NCI-H1092 treated with DMSO at 0.1 percent for 48 hours (cell line): Measurements from ENCODE around the gene CFAP126.
"Not testable (repeated sequence)": the region's sequence is repeated elsewhere in the genome, so short reads cannot be mapped to it uniquely, and the experiment has no call there.

Experiments
- DNase-seq: peaks from one replicate; lab custom pipeline; 2025; lab: John Stamatoyannopoulos, UW

CFAP126 gene, protein sequence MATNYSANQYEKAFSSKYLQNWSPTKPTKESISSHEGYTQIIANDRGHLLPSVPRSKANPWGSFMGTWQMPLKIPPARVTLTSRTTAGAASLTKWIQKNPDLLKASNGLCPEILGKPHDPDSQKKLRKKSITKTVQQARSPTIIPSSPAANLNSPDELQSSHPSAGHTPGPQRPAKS

DNA sequence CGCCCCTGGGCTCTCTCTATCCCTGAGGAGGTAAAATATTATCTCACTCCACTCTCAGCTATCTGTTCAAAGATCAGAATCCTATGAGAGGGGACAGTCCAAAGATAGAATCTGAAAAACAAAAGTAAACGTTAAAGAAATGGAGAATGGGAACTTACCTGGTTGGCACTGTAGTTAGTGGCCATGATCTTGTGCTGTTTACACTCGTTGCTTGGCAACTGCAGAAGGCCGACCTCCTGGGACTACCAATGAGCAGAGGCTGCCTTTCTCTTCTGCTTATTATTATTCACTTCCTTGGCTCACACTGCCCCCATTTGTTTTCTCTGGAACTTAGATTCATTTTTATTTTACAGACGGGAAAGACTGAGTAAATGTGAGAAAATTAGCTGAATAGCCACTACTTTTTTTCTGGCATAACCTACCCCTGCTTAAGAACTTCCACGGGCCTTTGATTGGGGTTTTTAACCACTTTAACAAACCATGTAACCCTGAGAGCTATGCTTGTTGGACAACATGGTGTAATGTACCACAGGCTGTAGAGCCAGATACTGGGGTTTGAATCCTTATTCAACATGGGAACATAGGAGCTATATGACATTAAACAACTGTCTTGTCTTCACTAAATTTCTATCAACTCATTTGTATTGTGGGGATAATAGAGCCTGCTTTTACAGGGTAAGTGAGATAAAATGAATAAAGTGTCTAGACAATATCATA lies at the start of gene CFAP126:
TSS of gene CFAP126 (minus strand) at position 193 of the 717 bp plus-strand sequence. CDS start at position 185, 8 bp downstream.
- peak; percentile 56 for DNase-seq

DNA sequence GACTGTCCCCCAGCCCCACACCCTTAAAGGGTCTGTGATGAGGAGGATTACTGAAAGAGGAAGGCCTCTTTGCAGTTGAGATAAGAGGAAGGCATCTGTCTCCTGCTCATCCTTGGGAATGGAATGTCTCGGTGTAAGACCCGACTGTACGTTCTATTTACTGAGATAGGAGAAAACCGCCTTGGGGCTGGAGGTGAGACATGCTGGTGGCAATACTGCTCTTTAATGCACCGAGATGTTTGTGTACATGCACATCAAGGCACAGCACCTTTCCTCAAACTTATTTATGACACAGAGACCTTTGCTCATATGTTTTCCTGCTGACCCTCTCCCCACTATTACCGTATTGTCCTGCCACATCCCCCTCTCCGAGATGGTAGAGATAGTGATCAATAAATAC lies 45.4 kb upstream of the CFAP126 start:
- DNase-seq, result not testable (repeated sequence)

DNA sequence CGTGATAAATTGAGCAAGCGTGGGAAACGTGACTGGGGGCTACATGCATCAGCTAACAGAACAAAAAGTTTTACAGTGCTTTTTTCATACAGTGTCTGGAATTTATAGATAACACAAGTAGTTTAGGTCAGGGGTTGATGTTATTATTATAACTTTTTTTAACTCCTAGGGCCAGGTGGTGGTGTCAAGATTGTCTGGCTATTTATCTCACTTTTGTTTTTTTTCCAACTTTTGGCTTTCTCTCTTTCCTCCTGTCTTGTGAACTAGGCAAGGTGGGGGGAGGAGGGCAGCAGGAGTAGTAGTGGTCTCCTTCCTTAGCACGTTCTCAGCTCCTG lies 42.9 kb upstream of the CFAP126 start:
- not testable (repeated sequence) for DNase-seq

DNA sequence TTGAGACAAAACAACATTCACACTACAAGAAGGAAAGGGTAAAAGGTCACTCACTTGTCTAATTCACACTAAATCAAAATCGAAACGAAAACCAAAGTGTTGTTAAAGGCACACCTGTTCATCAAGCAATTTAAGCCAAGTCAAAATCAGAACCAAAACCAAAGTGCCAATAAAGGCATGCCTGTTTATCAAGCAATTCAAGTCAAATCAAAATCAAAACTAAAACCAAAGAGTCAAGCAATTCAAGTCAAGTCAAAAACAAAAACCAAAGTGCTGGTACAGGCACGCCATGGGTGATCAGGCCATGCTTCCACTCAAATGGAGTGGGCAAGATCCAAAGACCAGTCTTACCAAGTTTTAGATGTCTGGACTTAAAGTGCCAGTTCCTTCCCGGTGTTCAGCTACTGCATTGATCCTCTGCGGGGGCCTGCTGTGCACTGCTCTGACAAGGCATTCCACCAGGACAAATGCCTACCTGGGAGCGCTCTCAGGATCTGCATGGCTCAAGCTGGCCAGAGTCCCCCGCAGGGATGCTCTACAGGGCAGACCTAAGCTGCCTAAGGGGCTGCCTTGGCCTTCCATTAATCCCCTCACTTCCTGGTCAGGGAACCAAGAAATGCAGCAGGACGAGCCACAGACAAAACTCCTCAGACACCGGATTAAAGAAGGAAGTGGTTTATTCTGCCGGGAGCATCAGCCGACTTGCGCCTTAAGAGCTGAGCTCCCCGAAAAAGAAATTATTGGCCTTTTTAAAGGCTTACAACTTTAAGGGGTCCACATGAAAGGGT lies 42.4 kb upstream of the CFAP126 start:
- DNase-seq, result not testable (repeated sequence)

DNA sequence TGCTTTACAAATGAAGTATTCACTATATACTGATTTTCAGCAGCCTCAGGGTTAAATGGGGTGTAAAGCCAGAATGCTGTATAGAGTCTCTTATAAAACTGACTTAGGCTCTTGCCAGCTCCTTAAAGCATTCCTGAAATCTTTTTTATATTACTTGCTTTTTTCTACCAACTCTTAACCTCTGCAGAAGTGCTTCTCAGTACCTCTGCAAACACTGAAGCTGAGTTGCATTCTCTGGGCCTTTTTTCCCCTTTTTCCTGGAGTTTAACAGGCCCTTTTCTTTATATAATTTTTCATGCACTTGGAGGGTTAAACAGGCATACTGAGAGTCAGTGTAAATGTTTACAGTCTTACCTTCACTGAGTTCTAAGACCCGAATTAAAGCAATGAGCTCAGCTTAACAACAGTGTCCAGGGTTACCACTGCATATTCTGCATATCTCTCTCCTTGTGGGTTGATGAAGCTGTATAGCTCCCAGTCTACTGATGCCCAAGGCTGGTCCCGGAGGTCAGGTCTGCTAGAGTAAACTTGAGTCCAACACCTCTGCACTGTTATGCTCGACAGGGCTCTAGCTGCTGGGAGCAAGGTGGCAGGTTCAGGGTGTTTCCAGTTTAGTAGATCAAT lies 40.9 kb upstream of the CFAP126 start:
- no peak for DNase-seq

DNA sequence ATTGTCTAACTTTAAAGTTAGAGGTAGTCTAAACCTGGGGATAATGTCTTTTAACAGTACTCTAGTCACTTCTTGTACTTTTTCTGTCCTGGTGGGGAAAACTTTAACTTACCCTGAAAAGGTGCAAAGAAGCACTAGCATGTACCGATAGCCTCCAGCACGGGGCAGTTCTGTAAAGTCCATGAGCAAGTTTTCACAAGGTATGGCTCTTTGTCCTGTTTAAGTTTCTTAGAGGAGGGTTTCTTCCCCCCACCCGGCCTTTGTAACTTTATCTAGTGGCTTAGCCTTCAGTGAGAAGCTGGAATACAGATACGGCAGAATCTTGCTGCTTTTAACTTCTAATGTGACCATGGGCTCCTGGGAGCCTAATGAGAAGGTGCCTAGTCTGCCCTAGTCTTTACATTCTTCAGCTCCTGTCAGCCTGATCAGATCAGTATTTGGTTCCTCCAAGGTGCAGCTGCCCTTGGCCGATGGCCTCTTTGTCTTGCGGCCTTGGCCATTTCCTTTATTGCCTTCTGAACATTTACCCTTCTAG lies 39.8 kb upstream of the CFAP126 start:
- no peak for DNase-seq

DNA sequence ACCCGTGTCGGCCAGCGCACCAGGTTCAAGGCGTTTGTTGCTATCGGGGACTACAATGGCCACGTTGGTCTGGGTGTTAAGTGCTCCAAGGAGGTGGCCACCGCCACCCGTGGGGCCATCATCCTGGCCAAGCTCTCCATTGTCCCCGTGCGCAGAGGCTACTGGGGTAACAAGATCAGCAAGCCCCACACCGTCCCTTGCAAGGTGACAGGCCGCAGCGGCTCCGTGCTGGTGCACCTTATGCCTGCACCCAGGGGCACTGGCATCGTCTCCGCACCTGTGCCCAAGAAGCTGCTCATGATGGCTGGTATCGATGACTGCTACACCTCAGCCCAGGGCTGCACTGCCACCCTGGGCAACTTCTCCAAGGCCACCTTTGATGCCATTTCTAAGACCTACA lies 38.9 kb upstream of the CFAP126 start:
- DNase-seq, result not testable (repeated sequence)

DNA sequence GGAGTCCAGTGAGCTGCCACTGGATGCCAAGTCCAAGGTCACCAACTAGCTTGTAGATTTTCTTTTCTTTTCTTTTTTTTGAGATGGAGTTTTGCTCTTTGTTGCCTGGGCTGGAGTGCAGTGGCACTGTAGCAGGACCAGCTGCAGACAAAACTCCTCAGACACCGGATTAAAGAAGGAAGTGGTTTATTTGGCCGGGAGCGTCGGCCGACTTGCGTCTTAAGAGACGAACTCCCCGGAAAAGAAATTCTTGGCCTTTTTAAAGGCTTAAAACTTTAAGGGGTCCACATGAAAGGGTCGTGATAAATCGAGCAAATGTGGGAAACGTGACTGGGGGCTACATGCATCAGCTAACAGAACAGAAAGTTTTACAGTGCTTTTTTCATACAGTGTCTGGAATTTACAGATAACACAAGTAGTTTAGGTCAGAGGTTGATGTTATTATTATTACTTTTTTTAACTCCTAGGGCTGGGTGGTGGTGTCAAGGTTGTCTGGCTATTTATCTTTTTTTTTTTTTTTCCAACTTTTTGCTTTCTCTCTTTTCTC lies 36.4 kb upstream of the CFAP126 start:
- no peak for DNase-seq

DNA sequence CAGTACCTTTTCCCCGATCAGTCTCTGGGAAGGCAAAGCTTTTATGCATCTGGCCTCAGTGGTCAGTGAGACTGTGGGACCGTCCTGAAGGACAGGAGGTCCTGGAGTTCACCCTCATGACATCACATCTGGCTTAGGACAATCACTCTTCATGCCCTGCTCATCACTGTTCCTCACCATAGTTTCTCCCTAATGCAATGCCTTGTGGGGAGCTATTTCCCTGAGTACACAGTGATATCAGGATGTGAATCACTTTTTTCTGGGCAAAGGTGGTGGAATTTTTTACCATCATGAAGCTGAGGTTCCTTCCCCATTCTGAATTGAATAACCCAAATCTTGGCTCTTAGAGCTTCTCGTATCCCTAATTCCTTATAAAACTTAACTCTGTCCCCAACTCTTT lies 34.8 kb upstream of the CFAP126 start:
- no peak for DNase-seq

DNA sequence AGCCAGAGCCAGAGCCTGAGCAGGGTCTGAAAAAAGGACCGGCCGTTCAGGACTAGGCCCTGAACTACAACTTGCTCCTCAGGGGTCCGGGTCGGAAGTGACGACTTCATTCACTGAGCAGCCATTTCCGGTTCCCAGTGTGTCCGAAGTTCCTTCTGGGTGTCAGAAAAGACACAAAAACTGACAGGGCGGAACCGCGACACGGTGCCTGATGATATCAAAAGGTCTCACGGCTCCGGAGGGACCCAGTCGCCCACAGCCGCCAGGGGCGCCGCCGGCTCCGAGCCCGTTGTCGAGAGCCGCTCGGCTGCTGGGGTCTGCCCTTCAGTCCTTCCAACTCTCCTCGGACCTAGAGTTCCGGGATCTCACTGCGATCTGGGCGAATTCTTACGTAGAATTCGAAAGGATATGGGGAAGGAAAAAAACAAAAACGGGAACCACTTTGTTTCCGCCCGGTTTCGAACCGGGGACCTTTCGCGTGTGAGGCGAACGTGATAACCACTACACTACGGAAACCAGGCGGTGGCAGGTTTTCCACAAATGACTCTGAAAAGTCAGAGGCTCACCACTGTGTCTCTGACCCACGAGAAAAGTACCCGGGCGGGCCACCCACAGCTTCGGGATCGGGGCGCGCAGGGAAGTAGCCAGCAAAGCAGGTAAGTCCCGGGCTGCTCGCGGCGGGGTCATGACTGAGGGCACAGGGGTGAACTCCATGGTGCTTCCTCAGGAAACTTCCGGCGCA lies 31.8 kb upstream of the CFAP126 start:
- DNase-seq, result peak; percentile 93

DNA sequence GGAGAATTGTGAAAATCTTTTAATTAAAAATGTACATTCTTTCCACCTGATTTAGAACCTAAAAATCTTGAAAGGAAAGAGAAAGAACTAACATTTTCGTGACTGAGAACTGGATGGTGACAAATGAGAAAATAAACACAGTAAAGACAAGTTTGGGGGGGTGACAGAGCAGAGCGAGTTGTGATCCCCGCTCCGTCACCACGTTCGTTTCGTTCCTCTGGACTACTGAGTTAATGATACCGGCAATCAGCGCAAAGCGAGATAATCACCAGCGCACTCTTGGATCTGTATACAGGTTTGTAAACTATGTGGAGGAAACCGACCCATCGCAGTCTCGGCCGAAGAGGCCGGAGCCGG lies 31.2 kb upstream of the CFAP126 start:
- no peak for DNase-seq

DNA sequence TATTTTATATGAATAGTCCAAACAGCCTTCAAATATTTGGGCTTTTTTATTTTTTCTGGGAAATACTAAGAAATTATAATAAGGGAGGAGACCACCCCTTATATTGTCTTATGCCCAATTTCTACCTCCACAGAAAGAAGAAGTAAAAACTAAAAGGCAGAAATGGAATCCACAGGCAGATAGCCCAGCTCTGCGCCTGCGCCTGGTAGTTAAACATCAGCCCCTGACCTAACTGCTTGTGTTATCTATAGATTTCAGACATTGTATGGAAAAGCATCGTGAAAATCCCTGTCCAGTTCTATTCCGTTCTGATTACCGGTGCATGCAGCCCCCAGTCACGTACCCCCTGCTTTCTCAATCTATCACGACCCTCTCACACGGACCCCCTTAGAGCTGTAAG lies 29.4 kb upstream of the CFAP126 start:
- DNase-seq, result not testable (repeated sequence)

DNA sequence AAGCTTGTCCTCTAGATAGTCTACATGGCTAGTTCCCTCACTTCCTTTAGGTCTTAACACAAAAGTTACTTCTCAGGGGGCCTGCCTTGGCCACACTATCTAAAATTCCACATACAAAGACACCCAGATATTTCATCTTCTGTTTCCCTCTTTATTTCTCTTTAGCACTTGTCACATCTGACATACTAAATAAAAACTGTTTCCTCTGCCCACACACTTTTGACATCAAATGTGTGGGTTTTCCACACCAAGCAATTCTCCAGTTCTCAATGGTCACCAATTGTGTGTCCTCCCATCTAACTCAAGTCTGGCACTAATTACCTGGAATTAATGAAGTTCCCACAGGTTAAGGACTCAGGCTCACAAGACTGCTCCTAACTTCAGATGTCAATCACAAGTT lies 25.5 kb upstream of the CFAP126 start:
- no peak for DNase-seq

DNA sequence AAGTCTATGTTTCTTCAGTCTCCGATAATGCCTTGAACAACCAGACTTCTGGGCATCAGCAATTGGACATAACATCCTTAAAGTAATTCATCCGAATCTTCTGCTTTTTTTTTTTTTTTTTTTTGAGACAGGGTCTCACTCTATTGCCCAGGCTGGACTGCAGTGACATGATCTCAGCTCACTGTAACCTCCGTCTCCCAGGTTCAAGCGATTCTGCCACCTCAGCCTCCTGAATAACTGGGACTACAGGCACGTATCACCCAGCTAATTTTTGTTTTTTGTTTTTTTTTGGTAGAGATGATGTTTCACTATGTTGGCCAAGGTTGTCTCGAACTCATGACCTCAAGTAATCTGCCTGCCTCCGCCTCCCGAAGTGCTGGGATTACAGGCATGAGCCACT lies 23.9 kb upstream of the CFAP126 start:
- DNase-seq, result no peak

DNA sequence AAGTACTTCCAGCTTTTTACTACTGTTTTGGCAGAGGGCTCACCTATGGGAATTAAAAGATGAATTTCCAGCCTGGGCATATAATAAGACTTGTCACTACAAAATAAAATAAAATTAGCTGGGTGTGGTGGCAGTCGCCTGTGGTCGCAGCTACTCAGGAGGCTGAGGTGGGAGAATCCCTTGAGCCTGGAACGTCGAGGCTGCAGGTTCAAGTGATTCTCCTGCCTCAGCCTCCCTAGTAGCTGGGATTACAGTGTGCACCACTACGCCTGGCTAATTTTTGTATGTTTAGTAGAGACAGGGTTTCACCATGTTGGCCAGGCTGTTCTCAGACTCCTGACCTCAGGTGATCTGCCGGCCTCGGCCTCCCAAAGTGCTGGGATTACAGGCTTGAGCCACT lies 23.5 kb upstream of the CFAP126 start:
- DNase-seq, result not testable (repeated sequence)

DNA sequence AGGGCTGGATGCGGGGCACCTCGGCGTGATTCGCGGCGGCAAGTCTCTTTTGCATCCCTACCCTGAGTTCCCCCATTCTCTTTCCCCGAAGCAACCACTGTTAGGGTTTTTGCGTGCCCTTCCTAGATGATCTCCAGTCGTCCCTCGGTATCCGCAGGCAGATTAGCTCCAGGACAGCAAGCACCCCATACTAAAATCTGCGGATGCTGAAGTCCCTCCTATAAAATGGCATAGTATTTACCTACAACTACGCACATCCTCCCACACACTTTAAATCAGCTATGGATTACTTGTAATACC lies 22.8 kb upstream of the CFAP126 start:
- DNase-seq, result no peak

DNA sequence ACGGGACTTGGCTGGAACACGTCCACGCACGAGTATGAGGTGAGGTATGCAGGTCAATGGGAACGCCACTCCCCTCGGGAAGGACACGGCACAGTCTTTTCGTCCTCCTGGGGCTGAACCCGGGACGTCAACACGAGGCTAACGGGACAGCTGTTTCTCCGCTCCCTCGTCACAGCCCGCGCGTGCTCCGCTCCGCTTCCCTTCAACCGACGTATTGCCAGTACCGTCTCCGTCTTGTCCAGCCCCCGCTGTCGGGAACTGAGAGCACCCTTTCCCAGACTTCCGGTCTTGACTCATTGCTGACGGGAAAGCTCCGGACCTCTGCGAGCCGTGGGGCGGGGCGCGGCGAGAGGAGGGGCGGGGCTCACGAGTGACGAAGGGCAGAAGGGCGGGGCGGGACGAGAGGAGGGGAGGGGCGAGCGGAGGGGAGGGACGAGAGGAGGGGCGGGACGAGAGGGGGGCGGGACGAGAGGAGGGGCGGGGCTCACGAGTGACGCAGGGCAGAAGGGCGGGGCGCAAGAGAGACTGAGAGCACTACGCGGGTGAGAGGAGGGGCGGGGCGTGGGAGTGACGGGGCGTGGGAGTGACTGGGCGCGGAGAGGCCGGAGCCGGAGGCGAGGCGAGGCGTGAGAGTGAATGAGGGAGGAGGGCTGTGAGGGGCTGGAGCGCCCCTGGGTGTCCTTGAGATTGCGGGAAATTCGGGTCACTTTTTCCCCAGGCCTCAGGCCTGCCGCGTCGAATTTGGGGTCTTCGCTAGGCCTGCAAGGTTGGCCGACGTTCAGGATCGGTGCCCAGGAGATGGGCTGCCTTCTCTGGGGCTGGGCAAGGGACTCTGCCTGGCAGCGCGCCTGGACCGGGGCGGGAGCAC lies 22.2 kb upstream of the CFAP126 start:
- peak; percentile 97 for DNase-seq

DNA sequence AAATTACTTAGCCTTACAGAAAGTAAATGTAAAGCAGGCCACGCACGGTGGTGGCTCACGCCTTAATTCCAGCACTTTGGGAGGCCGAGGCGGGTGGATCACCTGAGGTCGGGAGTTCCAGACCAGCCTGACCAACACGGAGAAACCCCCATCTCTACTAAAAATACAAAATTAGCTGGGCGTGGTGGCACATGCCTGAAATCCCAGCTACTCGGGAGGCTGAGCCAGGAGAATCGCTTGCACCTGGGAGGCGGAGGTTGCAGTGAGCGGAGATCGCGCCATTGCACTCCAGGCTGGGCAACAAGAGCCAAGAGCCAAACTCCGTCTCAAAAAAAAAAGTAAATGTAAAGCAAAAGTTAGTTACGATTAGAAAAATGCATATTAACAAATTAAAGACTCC lies 21.5 kb upstream of the CFAP126 start:
- DNase-seq, result not testable (repeated sequence)

DNA sequence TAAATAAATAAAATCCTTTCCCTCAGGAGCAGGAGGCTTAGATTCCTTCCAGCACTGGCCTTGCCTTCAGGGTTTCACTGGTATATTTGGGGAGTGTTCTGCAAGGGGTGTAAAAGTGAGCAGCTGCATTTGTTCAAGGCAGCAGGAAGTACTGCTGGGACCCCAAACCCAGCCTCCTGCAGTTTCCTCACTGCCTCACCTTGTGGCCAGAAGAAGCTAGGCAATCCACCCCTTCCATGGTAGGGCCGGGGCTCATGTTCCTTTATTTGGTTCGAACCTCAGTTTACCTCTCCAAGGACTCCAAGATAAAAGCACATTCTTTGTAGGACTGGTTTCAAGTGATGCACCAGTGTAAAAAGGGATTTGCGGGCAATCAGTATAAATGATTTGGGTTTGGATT lies 21.0 kb upstream of the CFAP126 start:
- DNase-seq, result no peak

DNA sequence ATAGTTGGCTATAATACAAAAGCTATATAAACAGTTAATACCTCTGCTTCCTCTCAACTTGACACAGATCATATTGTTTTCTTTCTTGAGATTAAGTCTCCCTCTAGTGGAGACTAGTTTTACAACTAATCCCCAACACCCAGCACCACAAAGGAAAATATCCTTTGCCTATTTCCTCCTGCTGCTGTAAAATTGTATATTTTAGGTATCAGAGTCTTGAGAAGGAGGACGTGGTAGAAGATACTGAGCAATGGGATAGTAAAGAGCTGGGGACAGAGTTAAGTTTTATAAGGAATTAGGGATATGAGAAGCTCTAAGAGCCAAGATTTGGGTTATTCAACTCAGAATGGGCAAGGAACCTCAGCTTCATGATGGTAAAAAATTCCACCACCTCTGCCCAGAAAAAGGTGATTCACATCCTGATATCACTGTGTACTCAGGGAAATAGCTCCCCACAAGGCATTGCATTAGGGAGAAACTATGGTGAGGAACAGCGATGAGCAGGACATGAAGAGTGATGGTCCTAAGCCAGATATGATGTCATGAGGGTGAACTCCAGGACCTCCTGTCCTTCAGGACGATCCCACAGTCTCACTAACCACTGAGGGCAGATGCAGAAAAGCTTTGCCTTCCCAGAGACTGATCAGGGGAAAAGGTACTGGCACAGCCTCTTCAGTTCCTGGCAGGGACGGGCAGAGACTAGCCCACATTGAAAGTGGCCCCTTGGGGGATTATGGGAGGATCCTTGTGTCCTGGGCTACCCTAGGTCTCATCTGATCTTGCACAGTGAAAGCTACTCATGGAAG lies 14.7 kb upstream of the CFAP126 start:
- DNase-seq, result peak; percentile 77
